H1 (cell line): ENCODE data around the gene C1orf210. TPM values are rescaled to one million over a fixed set of nuclear protein-coding genes. Genes with fewer than 3 reads are reported as not detected.

Source experiments
- CTCF ChIA-PET: fragments of 300-600 bp; sonication (Branson Sonifier 250); formaldehyde crosslinking; loops from one replicate; lab custom pipeline; 2021; ENCODE audit not compliant: partially characterized antibody; lab: Charles Lee
- POLR2A ChIA-PET: fragments of 300-600 bp; sonication (Branson Sonifier 250); formaldehyde crosslinking; loops from one replicate; lab custom pipeline; 2021; ENCODE audit warnings: inconsistent platforms; ENCODE audit not compliant: partially characterized antibody; lab: Charles Lee
- DNase-seq, 2 experiments: peaks; one replicate each; pipeline versions ENCODE4 v3.0.0 to v3.0.0-alpha.2; 2010 to 2022; ENCODE audit warnings: low spot score in 2 of 2, low read depth in 1 of 2, mixed read lengths in 1 of 2
- FAIRE-seq: peaks from 2 replicates; lab custom pipeline; 2011; peaks lifted over from hg19 to GRCh38; lab: Jason Lieb, UNC
- H2AFZ ChIP-seq: 2 replicates; pipeline ENCODE4 v1.8.1; 2012; ENCODE audit warnings: low read length, inconsistent platforms
- H2AK5ac ChIP-seq: 2 replicates; pipeline ENCODE4 v1.6.1; 2013; ENCODE audit warnings: low read depth, low read length
- H2BK120ac ChIP-seq: replicated peaks from 2 replicates; pipeline ENCODE3; 2013; ENCODE audit warnings: low read depth, low read length, inconsistent platforms
- H2BK12ac ChIP-seq: 2 replicates; pipeline ENCODE4 v1.6.1; 2013; ENCODE audit warnings: low read depth, low read length
- H2BK15ac ChIP-seq: 2 replicates; pipeline ENCODE4 v1.6.1; 2013; ENCODE audit warnings: low read length
- H2BK20ac ChIP-seq: 2 replicates; pipeline ENCODE4 v1.6.1; 2013; ENCODE audit warnings: low read length
- H2BK5ac ChIP-seq: 2 replicates; pipeline ENCODE4 v1.6.1; 2013; ENCODE audit warnings: low read depth, low read length
- H3K14ac ChIP-seq: 2 replicates; pipeline ENCODE4 v1.6.1; 2013; ENCODE audit warnings: inconsistent platforms; ENCODE audit not compliant: insufficient read length
- H3K18ac ChIP-seq: 2 replicates; pipeline ENCODE4 v1.6.1; 2013; ENCODE audit warnings: low read length; ENCODE audit errors: extremely low read depth
- H3K23ac ChIP-seq: 2 replicates; pipeline ENCODE4 v1.6.1; 2013; ENCODE audit warnings: inconsistent platforms; ENCODE audit not compliant: insufficient read length
- H3K23me2 ChIP-seq: 2 replicates; pipeline ENCODE4 v1.6.1; 2013; ENCODE audit warnings: low read depth, low read length
- H3K27ac ChIP-seq: 2 replicates; pipeline ENCODE4 v1.6.1; 2011; ENCODE audit warnings: low read depth, low read length, inconsistent platforms
- H3K27me3 ChIP-seq, 4 experiments: replicated peaks in 1 of 4; 1 replicate in 1 of 4; 2 replicates in 3 of 4; pipeline versions ENCODE4 v1.6.1 to v1.8.1; 2011 to 2013; ENCODE audit warnings: low read length in 3 of 4, mild to moderate bottlenecking in 3 of 4, inconsistent platforms in 2 of 4, mixed read lengths in 2 of 4, moderate library complexity in 1 of 4; ENCODE audit not compliant: control insufficient read depth in 3 of 4, insufficient read depth in 3 of 4; ENCODE audit errors: extremely low read depth in 1 of 4
- H3K36me3 ChIP-seq, 4 experiments: 2 replicates each; pipeline versions ENCODE4 v1.6.1 to v1.8.1; 2011 to 2013; ENCODE audit warnings: mild to moderate bottlenecking in 4 of 4, low read length in 3 of 4, moderate library complexity in 2 of 4, control low read depth in 1 of 4, inconsistent platforms in 1 of 4; ENCODE audit not compliant: insufficient read depth in 4 of 4, control insufficient read depth in 2 of 4
- H3K4ac ChIP-seq: replicated peaks from 2 replicates; pipeline ENCODE3; 2013; ENCODE audit warnings: low read length, low read depth, mixed read lengths, inconsistent platforms; ENCODE audit not compliant: insufficient read length
- H3K4me1 ChIP-seq, 4 experiments: replicated peaks in 1 of 4; 1 replicate in 1 of 4; 2 replicates in 3 of 4; pipeline versions ENCODE4 v1.6.1 to v1.8.1; 2011 to 2013; ENCODE audit warnings: low read length in 3 of 4, inconsistent platforms in 2 of 4, mixed read lengths in 1 of 4; ENCODE audit not compliant: insufficient read depth in 4 of 4, control insufficient read depth in 3 of 4
- H3K4me2 ChIP-seq, 2 experiments: 2 replicates each; pipeline versions ENCODE4 v1.6.1 to v1.8.1; 2011 to 2013; ENCODE audit warnings: low read depth in 2 of 2, low read length in 2 of 2, control low read depth in 1 of 2, inconsistent platforms in 1 of 2, mild to moderate bottlenecking in 1 of 2; ENCODE audit not compliant: insufficient read depth in 1 of 2
- H3K4me3 ChIP-seq, 4 experiments: fragments of 200-600, 300-600 bp in 1 of 4; sonication (generic), shearing (Covaris generic), sonication (Bioruptor Twin) in 1 of 4; 2 replicates each; pipeline versions ENCODE4 v1.5.1 to v1.8.1; 2011 to 2016; ENCODE audit warnings: low read length in 4 of 4, low read depth in 3 of 4, control low read depth in 2 of 4, inconsistent platforms in 2 of 4, mild to moderate bottlenecking in 2 of 4, mixed read lengths in 1 of 4, moderate library complexity in 1 of 4; ENCODE audit not compliant: insufficient read depth in 2 of 4; ENCODE audit errors: extremely low read depth in 1 of 4
- H3K56ac ChIP-seq: replicated peaks from 2 replicates; pipeline ENCODE3; 2013; ENCODE audit warnings: low read depth, mild to moderate bottlenecking, mixed read lengths, low read length, inconsistent platforms; ENCODE audit not compliant: insufficient read length
- H3K79me1 ChIP-seq: 2 replicates; pipeline ENCODE4 v1.6.1; 2013; ENCODE audit warnings: low read depth, low read length, control low read depth
- H3K79me2 ChIP-seq, 2 experiments: 2 replicates each; pipeline versions ENCODE4 v1.6.1 to v1.8.1; 2012 to 2013; ENCODE audit warnings: low read length in 2 of 2, mild to moderate bottlenecking in 2 of 2, inconsistent platforms in 1 of 2; ENCODE audit not compliant: insufficient read depth in 2 of 2, control insufficient read depth in 1 of 2
- H3K9ac ChIP-seq, 4 experiments: replicated peaks in 1 of 4; 1 replicate in 1 of 4; 2 replicates in 3 of 4; pipeline versions ENCODE4 v1.6.1 to v1.8.1; 2011 to 2013; ENCODE audit warnings: low read depth in 3 of 4, low read length in 3 of 4, control low read depth in 2 of 4, mild to moderate bottlenecking in 2 of 4, moderate library complexity in 2 of 4, inconsistent platforms in 1 of 4; ENCODE audit errors: extremely low read depth in 1 of 4
- H3K9me3 ChIP-seq, 2 experiments: 2 replicates each; pipeline versions ENCODE4 v1.6.1 to v1.8.1; 2012 to 2013; ENCODE audit warnings: mild to moderate bottlenecking in 2 of 2, moderate library complexity in 2 of 2, control low read depth in 1 of 2, inconsistent platforms in 1 of 2, low read depth in 1 of 2, low read length in 1 of 2, mixed read lengths in 1 of 2; ENCODE audit not compliant: insufficient read depth in 2 of 2
- H4K20me1 ChIP-seq, 2 experiments: replicated peaks in 1 of 2; 2 replicates each; pipeline versions ENCODE3 to v1.8.1; 2011 to 2013; ENCODE audit warnings: inconsistent platforms in 2 of 2, low read length in 2 of 2, mild to moderate bottlenecking in 1 of 2; ENCODE audit not compliant: insufficient read depth in 2 of 2, control insufficient read depth in 1 of 2
- H4K5ac ChIP-seq: 2 replicates; pipeline ENCODE4 v1.6.1; 2013; ENCODE audit warnings: low read length, low read depth, mixed read lengths, inconsistent platforms; ENCODE audit not compliant: insufficient read length
- H4K8ac ChIP-seq: 2 replicates; pipeline ENCODE4 v1.8.0; 2013; ENCODE audit warnings: mild to moderate bottlenecking, moderate library complexity, low read length, inconsistent platforms; ENCODE audit not compliant: insufficient read depth; ENCODE audit errors: extremely low read depth
- H4K91ac ChIP-seq: replicated peaks from 2 replicates; pipeline ENCODE3; 2013; ENCODE audit warnings: low read length, mixed read lengths, inconsistent platforms; ENCODE audit not compliant: insufficient read length
- WGBS, 2 experiments: shearing (Covaris generic) in 1 of 2; methylation state at CpG; one replicate each; pipeline versions ENCODE4 v1.1.6 to v1.1.7; 2013 to 2015; ENCODE audit warnings: low lambda C conversion rate in 2 of 2, mixed read lengths in 2 of 2, inconsistent platforms in 1 of 2, low coverage in 1 of 2, missing lambda C conversion rate in 1 of 2; ENCODE audit not compliant: insufficient replicate concordance in 2 of 2, insufficient coverage in 1 of 2, insufficient read length in 1 of 2; ENCODE audit errors: extremely low coverage in 1 of 2, missing lambda C conversion rate in 1 of 2; 5-methylcytosine and 5-hydroxymethylcytosine counted together
- polyA plus RNA-seq, 7 experiments: library from polyadenylated mRNA; depleted of rRNA in 3 of 7; stranded (reverse) in 5 of 7; unstranded in 2 of 7; fragments of >200 nt in 5 of 7; fragments of 200-250 nt in 2 of 7; gene quantifications; 1 replicate in 5 of 7; 2 replicates in 1 of 7; 4 replicates in 1 of 7; pipeline versions ENCODE4 v1.2.1 to v1.2.3, GENCODE V29; 2011 to 2013; ENCODE audit warnings: missing spikeins in 2 of 7, mixed read lengths in 2 of 7
- total RNA-seq: library from RNA; stranded (reverse); fragmentation: NEBNext Ultra II Directional; extraction: Animal tissue kit (Norgen Biotek cat#: 25700); gene quantifications from 2 replicates; pipeline ENCODE4 v1.2.1, GENCODE V29; 2021

The C1orf210 gene
- total and polyA plus RNA-seq, 2 of the 8 experiments (the other 6 are each of a cell fraction or from before 2014, with no cell fraction given) = 12.0 to 27.9 TPM

DNA sequence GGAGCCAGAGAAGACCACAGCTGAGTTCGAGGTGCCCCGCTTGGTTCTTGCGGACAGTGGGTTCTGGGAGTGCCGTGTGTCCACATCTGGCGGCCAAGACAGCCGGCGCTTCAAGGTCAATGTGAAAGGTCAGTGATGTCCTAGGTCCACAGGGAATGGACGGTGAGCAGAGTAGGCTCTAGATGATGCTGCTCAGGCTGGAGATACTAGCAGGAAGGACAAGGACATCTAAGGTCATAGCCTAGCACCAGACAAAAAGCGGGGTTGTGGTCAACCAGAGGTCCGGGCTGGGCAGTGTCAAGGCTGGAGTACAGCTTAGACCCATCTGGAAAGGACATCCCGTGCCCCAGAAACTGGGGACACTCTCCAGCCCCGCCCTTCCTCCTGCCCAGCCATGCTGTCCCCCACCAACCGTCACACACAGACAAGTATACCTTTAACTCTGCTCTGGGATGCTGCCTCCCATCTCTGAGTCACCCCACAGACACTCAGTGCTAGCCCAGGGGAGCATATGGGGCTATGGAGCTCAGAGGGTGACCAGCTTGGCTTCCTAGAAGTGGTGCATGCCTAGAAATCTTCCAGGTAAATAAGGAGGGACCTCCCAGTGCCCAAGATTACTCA is 24.1 kb upstream of the C1orf210 start:
- Histone ChIP-seq H4K91ac (no peak overlapping the region), H4K8ac (no peak overlapping the region; the same call in 1 of the 2 replicates), H2BK120ac (no peak overlapping the region), H3K36me3 (no peaks in the 10 kb centered on the region), H3K23me2 (no peaks in the 10 kb centered on the region), H3K4ac (no peak overlapping the region), H3K9ac (no peak overlapping the region), H3K23ac (no peak overlapping the region), H2BK20ac (no peak overlapping the region), H3K4me3 (no peak overlapping the region), H2BK15ac (no peak overlapping the region), H3K56ac (no peak overlapping the region), H4K20me1 (no peaks in the 10 kb centered on the region), H2AK5ac (no peak overlapping the region), H3K27me3 (no peaks in the 10 kb centered on the region; a peak in 1 of 7 replicates), H4K5ac (no peak overlapping the region), H3K9me3 (no peaks in the 10 kb centered on the region), H3K18ac (no peak overlapping the region), H3K79me2 (no peaks in the 10 kb centered on the region), H2AFZ (no peak overlapping the region), H3K4me2 (no peak overlapping the region), H2BK5ac (no peak overlapping the region), H3K14ac (no peak overlapping the region), H2BK12ac (no peak overlapping the region), H3K79me1 (no peaks in the 10 kb centered on the region), H3K4me1 (no peaks in the 10 kb centered on the region), H3K27ac (no peak overlapping the region)
- WGBS, 2 experiments = 92% methylated on average over 13 of the region's 13 CpGs; no CpG with 5 or more reads in 1 of the 2 experiments
- POLR2A ChIA-PET = interaction anchor here (0.6 to 1.2 kb wide), 3 partner anchors 16 to 332 kb away, joined by 3 to 7 read pairs (median 3); no protein-coding TSS in a partner anchor
- FAIRE-seq = no peak
- DNase-seq = no peak
- CTCF ChIA-PET = interaction anchor here (0.7 to 2.5 kb wide), 4 partner anchors 11 to 1095 kb away, joined by 3 to 8 read pairs (median 4); no protein-coding TSS in a partner anchor
